AG09309 (cell line): ENCODE results near the gene DDI1.

ENCODE experiments used
- DNase-seq: peaks from one replicate; pipeline ENCODE4 v3.0.0-alpha.2; 2010; ENCODE audit warnings: low read depth
- H3K4me3 ChIP-seq: 2 replicates; pipeline ENCODE4 v1.5.1; 2011; ENCODE audit warnings: mild to moderate bottlenecking, low read depth, low read length, moderate library complexity; ENCODE audit not compliant: control insufficient read depth
- TF ChIP-seq, protein P1 (sequence below): IDR thresholded peaks from 2 replicates; pipeline ENCODE4 v1.5.1; 2011; ENCODE audit warnings: mild to moderate bottlenecking, low read depth, low read length, inconsistent platforms; ENCODE audit not compliant: insufficient read depth, control insufficient read depth; ENCODE audit errors: missing control alignments

DDI1 gene

DNA sequence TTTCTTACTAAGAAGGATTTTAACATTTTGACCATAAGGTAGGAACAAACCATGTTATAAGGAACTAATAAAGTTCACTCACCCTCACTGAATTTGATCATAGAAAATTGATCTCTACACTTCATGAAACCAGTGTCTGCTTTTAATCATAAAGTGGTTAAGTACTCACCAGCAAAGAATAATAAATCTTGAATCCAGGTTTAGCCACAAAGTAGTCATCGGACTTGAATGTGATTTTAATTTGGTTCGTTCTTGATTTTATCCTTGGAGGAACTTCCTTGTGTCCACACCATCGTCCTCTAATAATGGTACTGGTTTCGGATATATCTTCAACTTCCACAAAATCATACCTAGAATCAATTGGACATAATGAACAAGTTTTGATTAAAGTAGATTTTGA is 40.5 kb upstream of the DDI1 start:
- TF ChIP-seq, protein P1, sequence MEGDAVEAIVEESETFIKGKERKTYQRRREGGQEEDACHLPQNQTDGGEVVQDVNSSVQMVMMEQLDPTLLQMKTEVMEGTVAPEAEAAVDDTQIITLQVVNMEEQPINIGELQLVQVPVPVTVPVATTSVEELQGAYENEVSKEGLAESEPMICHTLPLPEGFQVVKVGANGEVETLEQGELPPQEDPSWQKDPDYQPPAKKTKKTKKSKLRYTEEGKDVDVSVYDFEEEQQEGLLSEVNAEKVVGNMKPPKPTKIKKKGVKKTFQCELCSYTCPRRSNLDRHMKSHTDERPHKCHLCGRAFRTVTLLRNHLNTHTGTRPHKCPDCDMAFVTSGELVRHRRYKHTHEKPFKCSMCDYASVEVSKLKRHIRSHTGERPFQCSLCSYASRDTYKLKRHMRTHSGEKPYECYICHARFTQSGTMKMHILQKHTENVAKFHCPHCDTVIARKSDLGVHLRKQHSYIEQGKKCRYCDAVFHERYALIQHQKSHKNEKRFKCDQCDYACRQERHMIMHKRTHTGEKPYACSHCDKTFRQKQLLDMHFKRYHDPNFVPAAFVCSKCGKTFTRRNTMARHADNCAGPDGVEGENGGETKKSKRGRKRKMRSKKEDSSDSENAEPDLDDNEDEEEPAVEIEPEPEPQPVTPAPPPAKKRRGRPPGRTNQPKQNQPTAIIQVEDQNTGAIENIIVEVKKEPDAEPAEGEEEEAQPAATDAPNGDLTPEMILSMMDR = no peak
- H3K4me3 ChIP-seq = no peak overlapping the region
- DNase-seq = no peak

DNA sequence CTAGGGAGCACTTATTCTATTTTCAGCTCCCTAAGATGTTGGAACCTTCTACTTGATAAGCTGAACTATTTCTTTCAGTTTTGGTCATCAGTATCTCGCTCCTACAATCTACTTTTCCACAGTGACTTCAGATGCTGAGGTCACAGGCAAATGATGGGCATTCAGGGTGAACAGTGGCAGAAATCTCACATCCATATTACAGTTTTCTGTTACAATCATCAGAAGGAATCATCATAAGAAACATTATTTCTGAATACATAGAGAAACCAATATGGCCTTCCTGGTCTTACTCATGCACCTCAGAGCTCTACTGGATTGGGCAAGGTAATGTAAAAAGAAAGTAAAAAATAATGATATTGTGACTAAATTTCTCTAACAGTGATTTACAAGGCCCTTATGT is 39.4 kb upstream of the DDI1 start:
- no peak for DNase-seq
- H3K4me3 ChIP-seq = no peak overlapping the region
- TF ChIP-seq, protein P1 = no peak

DNA sequence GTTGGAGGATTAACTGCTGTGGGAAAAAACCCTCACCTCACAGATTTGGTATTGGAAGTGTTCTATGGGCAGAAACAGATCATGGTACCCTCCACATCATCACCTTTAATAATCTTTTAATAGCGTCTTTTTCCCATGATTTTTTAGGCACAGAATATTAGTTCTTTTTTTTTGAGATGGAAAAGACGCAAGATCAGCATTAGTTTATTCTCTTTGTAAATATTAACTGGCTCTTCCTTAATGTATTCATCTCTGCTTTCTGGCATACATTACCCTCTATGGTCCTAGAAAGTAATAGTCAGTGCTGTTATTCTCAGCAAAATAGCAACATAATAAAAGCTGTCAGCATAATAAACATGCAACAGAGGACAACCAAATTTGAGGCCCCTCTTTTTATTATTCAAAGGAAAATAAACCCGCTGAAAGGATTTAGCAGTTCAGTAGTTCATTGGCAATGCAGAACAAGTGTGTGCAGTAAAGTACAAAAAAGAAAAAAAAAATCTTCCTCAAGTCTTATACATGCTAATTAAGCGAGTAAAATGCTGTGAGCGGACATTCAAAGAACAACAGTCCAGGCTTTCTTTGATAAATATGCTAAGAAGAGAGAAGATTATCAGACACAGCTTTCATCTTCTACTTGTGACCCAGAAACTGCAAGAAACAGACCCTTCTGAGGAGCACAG is 37.5 kb upstream of the DDI1 start:
- DNase-seq = no peak
- TF ChIP-seq, protein P1 = no peak

DNA sequence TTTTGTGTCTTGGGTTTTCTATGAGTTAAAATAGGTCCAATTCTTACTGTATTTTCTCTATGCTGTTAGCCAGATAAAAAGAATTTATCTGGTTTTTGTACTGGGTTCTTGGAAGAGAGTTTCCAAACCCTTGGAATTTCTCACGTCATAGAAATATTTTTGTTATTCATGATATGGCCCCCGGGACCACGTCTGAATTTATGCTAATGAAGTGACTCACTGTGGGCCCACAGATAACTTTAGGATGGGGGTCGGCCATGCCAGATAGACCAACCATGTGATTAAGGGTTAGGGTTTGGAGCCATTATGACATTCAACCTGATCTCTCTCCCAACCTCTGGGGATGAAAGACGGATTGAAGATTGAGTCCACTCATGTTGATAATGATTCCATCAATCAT is 35.6 kb upstream of the DDI1 start:
- DNase-seq = no peak
- TF ChIP-seq, protein P1 = no peak
- no peak overlapping the region for H3K4me3 ChIP-seq

More for the DNA sequence above, 37.5 kb upstream of the DDI1 start:
- H3K4me3 ChIP-seq = no peak overlapping the region

DNA sequence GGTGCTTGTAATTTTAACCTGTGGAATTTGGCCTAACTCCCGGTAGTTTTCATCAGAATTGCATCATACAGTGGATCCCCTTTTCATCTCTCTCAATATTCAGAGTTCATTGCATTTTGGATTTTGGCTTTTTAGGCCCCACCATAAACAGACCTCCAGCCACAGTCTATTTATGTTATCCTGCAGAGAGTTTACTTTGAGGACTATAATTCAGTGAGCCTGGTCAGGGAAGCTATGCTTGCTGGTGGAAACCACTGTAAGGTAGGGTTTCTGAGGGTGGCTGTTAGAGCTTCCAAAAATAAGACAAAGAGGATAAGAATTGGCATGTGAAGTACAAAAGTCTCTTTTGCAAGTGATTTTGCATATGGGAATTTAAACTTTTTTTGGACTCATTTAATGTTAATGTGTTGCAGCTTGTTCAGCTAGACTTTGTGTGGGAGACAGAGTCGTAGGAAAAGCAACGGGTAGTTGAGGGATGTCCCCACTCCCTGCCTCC is 34.8 kb upstream of the DDI1 start:
- TF ChIP-seq, protein P1 = no peak
- H3K4me3 ChIP-seq = no peak overlapping the region
- DNase-seq = no peak

DNA sequence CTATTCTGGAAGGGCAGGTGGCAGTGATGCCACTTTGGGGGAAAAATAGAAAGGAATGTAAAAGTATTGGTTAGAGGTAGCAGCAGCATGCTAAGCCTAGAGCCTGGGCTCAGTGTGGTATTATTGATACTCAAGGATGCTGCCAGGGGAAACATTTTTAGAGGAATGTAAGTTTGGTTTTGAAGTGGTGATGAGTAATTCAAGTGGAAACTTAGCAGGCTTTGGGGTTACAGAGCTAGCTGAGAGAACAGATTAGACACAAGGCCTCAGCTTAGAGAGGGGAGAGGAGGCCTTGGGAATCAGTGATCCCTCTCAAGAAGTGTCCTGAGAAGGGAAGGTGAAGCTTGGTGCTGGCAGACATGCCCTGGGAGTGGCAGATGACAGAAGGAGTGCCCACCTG is 32.9 kb upstream of the DDI1 start:
- DNase-seq = no peak
- TF ChIP-seq, protein P1 = no peak

More for the DNA sequence above, 32.9 kb upstream of the DDI1 start:
- no peak overlapping the region for H3K4me3 ChIP-seq
